Mammary epithelial cell (primary cell): ENCODE data around the gene MEGF6.

Experiments used
- EZH2 ChIP-seq: IDR thresholded peaks from 2 replicates; pipeline ENCODE4 v1.6.1; 2012; ENCODE audit warnings: low read length, inconsistent platforms, borderline replicate concordance
- TF ChIP-seq, protein P1 (sequence below), 2 donors: IDR thresholded peaks in 1 of 2; conservative IDR thresholded peaks in 1 of 2; 2 replicates each; pipeline ENCODE4 v1.5.1; 2011 to 2012; ENCODE audit warnings: inconsistent platforms in 2 of 2, low read length in 2 of 2, mild to moderate bottlenecking in 2 of 2, control low read depth in 1 of 2, low read depth in 1 of 2; ENCODE audit not compliant: insufficient read depth in 1 of 2; ENCODE audit errors: extremely low read depth in 1 of 2

- TF ChIP-seq, protein P1, sequence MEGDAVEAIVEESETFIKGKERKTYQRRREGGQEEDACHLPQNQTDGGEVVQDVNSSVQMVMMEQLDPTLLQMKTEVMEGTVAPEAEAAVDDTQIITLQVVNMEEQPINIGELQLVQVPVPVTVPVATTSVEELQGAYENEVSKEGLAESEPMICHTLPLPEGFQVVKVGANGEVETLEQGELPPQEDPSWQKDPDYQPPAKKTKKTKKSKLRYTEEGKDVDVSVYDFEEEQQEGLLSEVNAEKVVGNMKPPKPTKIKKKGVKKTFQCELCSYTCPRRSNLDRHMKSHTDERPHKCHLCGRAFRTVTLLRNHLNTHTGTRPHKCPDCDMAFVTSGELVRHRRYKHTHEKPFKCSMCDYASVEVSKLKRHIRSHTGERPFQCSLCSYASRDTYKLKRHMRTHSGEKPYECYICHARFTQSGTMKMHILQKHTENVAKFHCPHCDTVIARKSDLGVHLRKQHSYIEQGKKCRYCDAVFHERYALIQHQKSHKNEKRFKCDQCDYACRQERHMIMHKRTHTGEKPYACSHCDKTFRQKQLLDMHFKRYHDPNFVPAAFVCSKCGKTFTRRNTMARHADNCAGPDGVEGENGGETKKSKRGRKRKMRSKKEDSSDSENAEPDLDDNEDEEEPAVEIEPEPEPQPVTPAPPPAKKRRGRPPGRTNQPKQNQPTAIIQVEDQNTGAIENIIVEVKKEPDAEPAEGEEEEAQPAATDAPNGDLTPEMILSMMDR (conservative IDR thresholded peaks at IDR 0.05 in 1 of 2, IDR thresholded peaks at IDR 0.05 in 1 of 2; ENCODE audit: extremely low read depth in 1 of 2, insufficient read depth in 1 of 2, low read depth in 1 of 2, low read length in 2 of 2), result no peak
- TF ChIP-seq EZH2, result no peak
Observed at GRCh38 chr1:3525551-3526482, 85.5 kb downstream of the MEGF6 start.
